ENCODE measurements around the gene CTLA4.

The CTLA4 gene

GRCh38 chr2:203858176-203858575 is 9.4 kb upstream of the CTLA4 start:
- no peaks in the 10 kb centered on the region for H3K27me3 ChIP-seq (ENCODE audit: control insufficient read depth, insufficient read depth, low read length)
- no peaks in the 10 kb centered on the region for H3K36me3 ChIP-seq (ENCODE audit: control insufficient read depth, insufficient read depth, low read length)
- no peaks in the 10 kb centered on the region for H3K9me3 ChIP-seq (ENCODE audit: control insufficient read depth, insufficient read depth, low read depth, low read length)
- no peak overlapping the region for H3K9ac ChIP-seq (ENCODE audit: low read length)
- H3K4me1 ChIP-seq (ENCODE audit: control insufficient read depth, insufficient read depth, low read length) = no peaks in the 10 kb centered on the region
- H3K4me3 ChIP-seq (ENCODE audit: low read depth, low read length) = no peak overlapping the region
- no peak overlapping the region for H3K27ac ChIP-seq (ENCODE audit: low read depth, low read length)

GRCh38 chr2:203859030-203859789 is 8.4 kb upstream of the CTLA4 start:
- H3K36me3 ChIP-seq (ENCODE audit: control insufficient read depth, insufficient read depth, low read length) = no peaks in the 10 kb centered on the region
- no peak overlapping the region for H3K4me3 ChIP-seq (ENCODE audit: low read depth, low read length)
- H3K9me3 ChIP-seq (ENCODE audit: control insufficient read depth, insufficient read depth, low read depth, low read length) = no peaks in the 10 kb centered on the region
- H3K4me1 ChIP-seq (ENCODE audit: control insufficient read depth, insufficient read depth, low read length) = no peaks in the 10 kb centered on the region
- H3K27me3 ChIP-seq (ENCODE audit: control insufficient read depth, insufficient read depth, low read length) = no peaks in the 10 kb centered on the region
- H3K27ac ChIP-seq (ENCODE audit: low read depth, low read length) = no peak overlapping the region
- H3K9ac ChIP-seq (ENCODE audit: low read length) = no peak overlapping the region

GRCh38 chr2:203861197-203861596 is 6.4 kb upstream of the CTLA4 start:
- Histone ChIP-seq H3K4me3 (ENCODE audit: low read depth, low read length) (no peak overlapping the region), H3K27ac (ENCODE audit: low read depth, low read length) (no peak overlapping the region), H3K27me3 (ENCODE audit: control insufficient read depth, insufficient read depth, low read length) (no peaks in the 10 kb centered on the region), H3K9me3 (ENCODE audit: control insufficient read depth, insufficient read depth, low read depth, low read length) (no peaks in the 10 kb centered on the region), H3K9ac (ENCODE audit: low read length) (no peak overlapping the region), H3K36me3 (ENCODE audit: control insufficient read depth, insufficient read depth, low read length) (no peaks in the 10 kb centered on the region), H3K4me1 (ENCODE audit: control insufficient read depth, insufficient read depth, low read length) (no peaks in the 10 kb centered on the region)

GRCh38 chr2:203861607-203862006 is 6.0 kb upstream of the CTLA4 start:
- Histone ChIP-seq H3K4me1 (ENCODE audit: control insufficient read depth, insufficient read depth, low read length) (no peaks in the 10 kb centered on the region), H3K4me3 (ENCODE audit: low read depth, low read length) (no peak overlapping the region), H3K27me3 (ENCODE audit: control insufficient read depth, insufficient read depth, low read length) (no peaks in the 10 kb centered on the region), H3K9me3 (ENCODE audit: control insufficient read depth, insufficient read depth, low read depth, low read length) (no peaks in the 10 kb centered on the region), H3K9ac (ENCODE audit: low read length) (no peak overlapping the region), H3K27ac (ENCODE audit: low read depth, low read length) (no peak overlapping the region), H3K36me3 (ENCODE audit: control insufficient read depth, insufficient read depth, low read length) (no peaks in the 10 kb centered on the region)

- Histone ChIP-seq H3K27ac (ENCODE audit: low read depth, low read length) (no peak overlapping the region), H3K9me3 (ENCODE audit: control insufficient read depth, insufficient read depth, low read depth, low read length) (no peaks in the 10 kb centered on the region), H3K9ac (ENCODE audit: low read length) (no peak overlapping the region), H3K36me3 (ENCODE audit: control insufficient read depth, insufficient read depth, low read length) (no peaks in the 10 kb centered on the region), H3K4me1 (ENCODE audit: control insufficient read depth, insufficient read depth, low read length) (no peaks in the 10 kb centered on the region), H3K4me3 (ENCODE audit: low read depth, low read length) (no peak overlapping the region), H3K27me3 (ENCODE audit: control insufficient read depth, insufficient read depth, low read length) (no peaks in the 10 kb centered on the region; the same call in 1 of the 2 replicates)
Measured at GRCh38 chr2:203869223-203870042, 1.9 kb downstream of the CTLA4 start.

- no peak overlapping the region for H3K4me3 ChIP-seq (ENCODE audit: low read depth, low read length)
Measured at GRCh38 chr2:203870481-203870880, 2.9 kb downstream of the CTLA4 start.

GRCh38 chr2:203870941-203871340 is 3.4 kb downstream of the CTLA4 start:
- Histone ChIP-seq H3K27ac (ENCODE audit: low read depth, low read length) (no peak overlapping the region), H3K9ac (ENCODE audit: low read length) (no peak overlapping the region), H3K36me3 (ENCODE audit: control insufficient read depth, insufficient read depth, low read length) (no peaks in the 10 kb centered on the region), H3K9me3 (ENCODE audit: control insufficient read depth, insufficient read depth, low read depth, low read length) (no peaks in the 10 kb centered on the region), H3K4me3 (ENCODE audit: low read depth, low read length) (no peak overlapping the region), H3K4me1 (ENCODE audit: control insufficient read depth, insufficient read depth, low read length) (no peaks in the 10 kb centered on the region), H3K27me3 (ENCODE audit: control insufficient read depth, insufficient read depth, low read length) (no peaks in the 10 kb centered on the region; the same call in 1 of the 2 replicates)

More at GRCh38 chr2:203870481-203870880, 2.9 kb downstream of the CTLA4 start:
- H3K27ac ChIP-seq (ENCODE audit: low read depth, low read length) = no peak overlapping the region
- no peaks in the 10 kb centered on the region for H3K36me3 ChIP-seq (ENCODE audit: control insufficient read depth, insufficient read depth, low read length)
- no peaks in the 10 kb centered on the region; the same call in 1 of the 2 replicates for H3K27me3 ChIP-seq (ENCODE audit: control insufficient read depth, insufficient read depth, low read length)
- H3K9ac ChIP-seq (ENCODE audit: low read length) = no peak overlapping the region
- H3K9me3 ChIP-seq (ENCODE audit: control insufficient read depth, insufficient read depth, low read depth, low read length) = no peaks in the 10 kb centered on the region
- no peaks in the 10 kb centered on the region for H3K4me1 ChIP-seq (ENCODE audit: control insufficient read depth, insufficient read depth, low read length)

- H3K27ac ChIP-seq (ENCODE audit: low read depth, low read length) = no peak overlapping the region
- H3K4me3 ChIP-seq (ENCODE audit: low read depth, low read length) = no peak overlapping the region
- H3K4me1 ChIP-seq (ENCODE audit: control insufficient read depth, insufficient read depth, low read length) = no peaks in the 10 kb centered on the region
- no peak overlapping the region for H3K9ac ChIP-seq (ENCODE audit: low read length)
- H3K36me3 ChIP-seq (ENCODE audit: control insufficient read depth, insufficient read depth, low read length) = no peaks in the 10 kb centered on the region
- no peaks in the 10 kb centered on the region; the same call in 1 of the 2 replicates for H3K27me3 ChIP-seq (ENCODE audit: control insufficient read depth, insufficient read depth, low read length)
- no peaks in the 10 kb centered on the region for H3K9me3 ChIP-seq (ENCODE audit: control insufficient read depth, insufficient read depth, low read depth, low read length)
Measured at GRCh38 chr2:203871371-203871983, 3.9 kb downstream of the CTLA4 start.

- H3K27me3 ChIP-seq (ENCODE audit: control insufficient read depth, insufficient read depth, low read length) = no peaks in the 10 kb centered on the region
- no peak overlapping the region for H3K9ac ChIP-seq (ENCODE audit: low read length)
- no peak overlapping the region for H3K4me3 ChIP-seq (ENCODE audit: low read depth, low read length)
- no peaks in the 10 kb centered on the region for H3K36me3 ChIP-seq (ENCODE audit: control insufficient read depth, insufficient read depth, low read length)
- H3K4me1 ChIP-seq (ENCODE audit: control insufficient read depth, insufficient read depth, low read length) = no peaks in the 10 kb centered on the region
- no peaks in the 10 kb centered on the region for H3K9me3 ChIP-seq (ENCODE audit: control insufficient read depth, insufficient read depth, low read depth, low read length)
- H3K27ac ChIP-seq (ENCODE audit: low read depth, low read length) = no peak overlapping the region
Measured at GRCh38 chr2:203873461-203873860, 5.9 kb downstream of the CTLA4 start.

- Histone ChIP-seq H3K27ac (ENCODE audit: low read depth, low read length) (no peak overlapping the region), H3K4me1 (ENCODE audit: control insufficient read depth, insufficient read depth, low read length) (no peaks in the 10 kb centered on the region), H3K4me3 (ENCODE audit: low read depth, low read length) (no peak overlapping the region), H3K27me3 (ENCODE audit: control insufficient read depth, insufficient read depth, low read length) (no peaks in the 10 kb centered on the region), H3K36me3 (ENCODE audit: control insufficient read depth, insufficient read depth, low read length) (no peaks in the 10 kb centered on the region), H3K9ac (ENCODE audit: low read length) (no peak overlapping the region), H3K9me3 (ENCODE audit: control insufficient read depth, insufficient read depth, low read depth, low read length) (no peaks in the 10 kb centered on the region)
Measured at GRCh38 chr2:203873921-203874631, 6.5 kb downstream of the CTLA4 start.
